ENCODE results near the gene MMP23B.

- TF ChIP-seq POLR2A (IDR thresholded peaks at IDR 0.05; ENCODE audit: low read length) (no peak), GATA1 (IDR thresholded peaks at IDR 0.05; ENCODE audit: low read depth, low read length) (no peak)
These were observed 6.2 kb upstream of the MMP23B start for GRCh38 chr1:1625824-1626206.

Data from erythroblast (primary cell).